HCEC 1CT (cell line): ENCODE data around the gene KCNE4.

ENCODE experiments used
- DNase-seq: peaks from one replicate; pipeline ENCODE4 v3.0.0-alpha.2; 2017

KCNE4 gene

GRCh38 chr2:223041527-223042109 is 10.4 kb upstream of the KCNE4 start:
- peak; percentile 95 for DNase-seq

DNA sequence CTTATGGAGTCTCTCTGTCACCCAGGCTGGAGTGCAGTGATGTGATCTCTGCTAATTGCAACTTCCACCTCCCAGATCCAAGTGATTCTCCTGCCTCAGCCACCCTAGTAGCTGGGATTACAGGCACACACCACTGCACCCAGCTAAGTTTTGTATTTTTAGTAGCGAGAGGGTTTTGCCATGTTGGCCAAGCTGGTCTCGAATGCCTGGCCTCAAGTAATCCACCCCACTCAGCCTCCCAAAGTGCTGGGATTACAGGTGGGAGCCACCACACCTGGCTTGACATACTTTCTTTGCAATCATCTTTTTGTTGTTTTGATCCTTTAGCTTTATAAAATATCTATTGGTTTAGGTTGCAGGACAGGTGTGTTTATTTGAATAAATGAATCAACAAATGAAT is 9.7 kb upstream of the KCNE4 start:
- DNase-seq: no peak

GRCh38 chr2:223042704-223043118 is 9.3 kb upstream of the KCNE4 start:
- DNase-seq: peak; percentile 40

- no peak for DNase-seq
Measured at GRCh38 chr2:223043164-223043941, 8.6 kb upstream of the KCNE4 start.

DNA sequence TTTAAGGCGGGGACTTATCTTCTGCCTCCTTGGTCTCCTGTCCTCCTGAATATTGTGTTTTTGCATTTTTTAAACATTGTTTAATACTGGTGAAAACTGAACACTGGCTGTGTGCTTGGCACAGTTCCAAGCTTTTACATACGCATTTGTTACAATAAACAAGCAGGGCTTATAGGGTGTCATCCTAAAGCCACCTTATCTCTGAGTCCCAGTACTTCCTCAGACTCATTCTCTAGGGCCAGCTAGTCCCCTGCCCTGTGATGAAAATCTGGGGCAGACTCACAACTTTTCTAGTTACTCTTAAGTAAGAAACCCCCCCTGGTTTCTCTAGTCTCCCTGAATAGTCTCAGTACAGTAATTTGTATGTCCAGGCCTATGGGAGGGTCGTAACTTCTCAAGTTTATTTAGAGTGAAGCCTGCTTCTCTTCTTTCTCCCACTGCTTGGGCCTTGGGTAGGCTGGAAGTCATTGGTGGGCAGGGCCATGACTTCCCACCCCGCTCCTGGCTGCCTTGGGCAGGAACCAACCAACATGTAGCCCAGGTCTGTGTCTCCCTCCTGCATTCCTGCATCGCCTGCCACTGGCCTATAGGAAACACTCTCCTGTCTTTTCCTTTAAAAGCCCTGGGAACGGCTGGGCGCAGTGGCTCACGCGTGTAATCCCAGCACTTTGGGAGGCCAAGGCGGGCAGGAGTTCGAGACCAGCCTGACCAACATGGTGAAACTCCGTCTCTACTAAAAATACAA is 7.7 kb upstream of the KCNE4 start:
- DNase-seq: no peak

DNA sequence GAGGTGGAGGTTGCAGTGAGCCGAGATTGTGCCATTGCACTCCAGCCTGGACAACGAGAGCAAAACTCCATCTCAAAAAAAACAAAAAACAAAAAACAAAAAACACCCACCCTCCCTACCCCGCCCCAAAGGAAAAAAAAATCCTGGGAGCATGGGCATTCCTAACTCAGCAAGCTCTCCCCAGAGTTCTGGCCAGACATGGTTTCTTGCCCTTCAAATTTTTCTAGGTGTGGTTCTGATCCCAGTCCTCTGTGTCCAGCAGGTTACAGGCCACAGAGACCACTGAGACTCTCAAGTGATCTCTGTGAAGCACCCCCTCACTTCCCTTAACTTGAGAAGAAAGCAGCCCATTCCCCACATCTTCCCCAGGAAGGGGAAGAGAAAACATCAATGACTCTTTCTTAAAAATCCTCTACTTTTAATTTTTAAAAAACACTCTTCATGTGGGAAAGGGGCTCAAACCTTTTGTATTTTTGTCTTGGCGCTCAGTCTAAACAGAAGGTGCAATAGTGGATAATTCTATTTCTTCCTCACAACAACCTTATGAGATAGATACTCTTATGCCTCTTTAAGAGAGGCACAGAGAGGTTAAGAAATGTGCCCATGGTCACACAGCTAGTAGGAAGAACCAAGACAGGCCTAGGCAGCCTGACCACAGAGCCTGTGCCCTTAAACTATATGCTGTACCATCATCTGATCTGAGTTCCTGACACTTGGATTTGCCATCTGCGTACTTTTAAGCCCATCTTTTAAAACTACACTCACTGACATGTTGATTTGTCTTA is 6.9 kb upstream of the KCNE4 start:
- DNase-seq: no peak

DNA sequence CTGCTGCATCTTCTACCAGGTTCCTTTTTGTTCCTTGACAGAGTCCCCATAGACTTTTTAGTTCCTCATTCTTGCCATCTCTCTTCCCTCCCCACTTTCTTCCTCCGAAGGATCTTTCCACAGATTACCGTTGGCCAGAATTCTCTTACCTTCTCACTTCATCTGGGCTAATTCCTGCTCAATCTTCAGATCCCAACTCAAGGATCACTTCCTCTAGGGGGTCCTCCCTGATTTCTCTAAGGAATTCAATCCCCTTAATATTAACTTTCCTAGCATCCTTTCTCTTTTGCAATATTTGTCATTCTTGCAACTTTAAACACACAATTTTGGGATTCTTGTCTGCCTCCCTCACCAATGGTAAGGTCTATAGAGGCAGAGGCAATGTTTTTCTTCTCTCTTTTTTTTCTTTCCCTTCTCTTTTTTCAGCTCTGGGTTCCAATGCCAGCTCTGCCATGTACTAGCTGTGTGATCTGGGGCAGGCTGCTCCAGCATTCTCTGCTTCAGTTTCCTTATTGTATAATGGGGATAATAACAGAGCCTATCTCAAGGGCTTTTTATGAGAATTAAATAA is 5.4 kb upstream of the KCNE4 start:
- peak; percentile 21 for DNase-seq

DNA sequence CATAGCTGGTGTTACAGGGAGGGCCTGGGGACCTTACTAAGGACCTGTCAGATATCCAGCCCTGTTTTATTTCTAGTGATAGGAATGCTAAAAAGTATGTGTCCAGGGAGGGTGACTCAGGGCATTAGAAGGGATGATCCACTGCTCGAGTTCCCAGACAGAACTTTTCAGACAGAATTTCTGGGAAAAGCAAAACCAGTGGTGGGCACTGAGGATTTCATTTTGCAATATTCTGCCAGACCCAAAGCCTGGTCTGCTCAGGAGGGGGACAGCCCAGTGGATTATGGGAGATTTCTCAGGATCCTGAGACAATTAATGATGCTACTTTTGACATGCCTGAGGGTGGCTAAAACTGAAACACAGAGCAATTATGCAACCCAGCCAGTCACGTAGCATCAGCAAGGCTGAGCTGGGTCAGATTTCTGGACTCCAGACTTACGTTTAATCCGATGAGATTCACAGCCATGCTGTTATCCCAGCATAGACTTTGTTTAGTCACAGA is 4.7 kb upstream of the KCNE4 start:
- DNase-seq: peak; percentile 83

- no peak for DNase-seq
Measured at GRCh38 chr2:223048519-223048918, 3.5 kb upstream of the KCNE4 start.

GRCh38 chr2:223049356-223049755 is 2.6 kb upstream of the KCNE4 start:
- no peak for DNase-seq

GRCh38 chr2:223050188-223050587 is 1.8 kb upstream of the KCNE4 start:
- no peak for DNase-seq

- DNase-seq: no peak
Measured at GRCh38 chr2:223050900-223051504, 988 bp upstream of the KCNE4 start.

DNA sequence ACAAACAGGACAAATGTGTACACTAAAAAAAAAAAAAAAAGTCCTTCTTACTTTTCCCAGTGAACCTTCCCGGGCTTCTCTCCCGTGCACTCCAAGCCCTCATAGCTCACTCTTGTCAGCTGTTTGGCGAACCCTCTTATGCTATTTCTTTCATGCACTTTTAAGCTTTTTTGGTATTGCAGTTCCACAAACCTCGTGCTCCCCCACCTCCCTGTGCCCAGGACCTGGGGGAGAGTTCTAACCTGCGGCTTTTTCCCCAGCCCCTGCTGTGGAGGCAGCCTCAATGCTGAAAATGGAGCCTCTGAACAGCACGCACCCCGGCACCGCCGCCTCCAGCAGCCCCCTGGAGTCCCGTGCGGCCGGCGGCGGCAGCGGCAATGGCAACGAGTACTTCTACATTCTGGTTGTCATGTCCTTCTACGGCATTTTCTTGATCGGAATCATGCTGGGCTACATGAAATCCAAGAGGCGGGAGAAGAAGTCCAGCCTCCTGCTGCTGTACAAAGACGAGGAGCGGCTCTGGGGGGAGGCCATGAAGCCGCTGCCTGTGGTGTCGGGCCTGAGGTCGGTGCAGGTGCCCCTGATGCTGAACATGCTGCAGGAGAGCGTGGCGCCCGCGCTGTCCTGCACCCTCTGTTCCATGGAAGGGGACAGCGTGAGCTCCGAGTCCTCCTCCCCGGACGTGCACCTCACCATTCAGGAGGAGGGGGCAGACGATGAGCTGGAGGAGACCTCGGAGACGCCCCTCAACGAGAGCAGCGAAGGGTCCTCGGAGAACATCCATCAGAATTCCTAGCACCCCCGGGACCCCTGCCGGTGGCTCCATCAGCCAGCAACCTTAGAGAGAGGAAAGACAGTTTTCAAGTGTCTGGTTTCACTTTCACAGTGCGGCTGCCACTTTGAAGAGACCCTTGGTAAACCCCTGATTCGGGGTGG is 826 bp downstream of the KCNE4 start:
- DNase-seq: no peak

DNA sequence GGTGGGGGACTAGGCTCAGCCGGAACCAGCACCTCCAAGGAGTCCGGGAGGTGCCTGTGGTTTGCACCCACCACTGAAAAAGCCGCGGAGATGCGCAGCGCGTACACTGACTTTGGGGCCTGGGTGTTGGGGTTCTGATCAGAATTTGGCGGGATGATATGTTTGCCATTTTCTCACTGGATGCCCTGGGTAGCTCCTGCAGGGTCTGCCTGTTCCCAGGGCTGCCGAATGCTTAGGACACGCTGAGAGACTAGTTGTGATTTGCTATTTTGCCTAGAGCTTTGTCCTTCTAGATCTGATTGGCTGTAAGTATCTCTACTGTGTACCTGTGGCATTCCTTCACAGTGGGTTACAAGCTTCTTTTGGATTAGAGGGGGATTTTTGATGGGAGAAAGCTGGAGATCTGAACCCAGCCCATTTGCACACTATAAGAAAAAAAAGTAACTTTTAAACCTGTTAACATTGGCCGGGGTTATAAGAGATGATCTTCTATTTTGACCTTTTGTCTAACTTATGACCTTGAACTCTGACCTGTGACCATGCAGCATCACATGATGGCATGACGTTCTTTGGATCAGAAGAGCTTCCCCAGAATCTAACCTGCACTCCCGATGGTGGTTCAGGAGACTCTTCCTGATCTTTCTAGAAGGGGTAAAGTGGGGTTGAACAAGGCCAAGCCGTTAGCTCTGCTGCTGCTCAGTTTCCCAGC is 1.6 kb downstream of the KCNE4 start:
- DNase-seq: no peak

GRCh38 chr2:223054193-223054781 is 2.3 kb downstream of the KCNE4 start:
- peak; percentile 30 for DNase-seq

GRCh38 chr2:223055140-223055539 is 3.1 kb downstream of the KCNE4 start:
- no peak for DNase-seq

DNA sequence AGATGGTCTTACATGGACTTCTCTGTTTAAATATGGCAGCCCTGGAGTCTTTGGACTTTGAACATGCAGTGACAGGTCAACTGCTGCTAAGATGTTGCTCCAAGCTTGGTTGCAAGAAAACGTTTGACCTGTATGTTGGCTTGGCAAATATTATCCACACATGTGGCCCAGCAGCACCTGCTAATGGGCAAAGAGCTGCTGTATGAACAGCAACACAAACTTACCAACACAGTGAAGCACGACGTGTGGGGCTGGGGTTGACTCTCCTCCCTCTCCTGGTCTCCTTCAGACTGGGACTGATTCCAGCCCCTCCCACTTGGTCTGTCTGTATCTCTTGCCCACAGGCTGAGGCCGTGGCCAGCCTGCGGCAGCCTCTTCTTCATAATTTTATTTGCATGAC is 3.8 kb downstream of the KCNE4 start:
- DNase-seq: no peak

DNA sequence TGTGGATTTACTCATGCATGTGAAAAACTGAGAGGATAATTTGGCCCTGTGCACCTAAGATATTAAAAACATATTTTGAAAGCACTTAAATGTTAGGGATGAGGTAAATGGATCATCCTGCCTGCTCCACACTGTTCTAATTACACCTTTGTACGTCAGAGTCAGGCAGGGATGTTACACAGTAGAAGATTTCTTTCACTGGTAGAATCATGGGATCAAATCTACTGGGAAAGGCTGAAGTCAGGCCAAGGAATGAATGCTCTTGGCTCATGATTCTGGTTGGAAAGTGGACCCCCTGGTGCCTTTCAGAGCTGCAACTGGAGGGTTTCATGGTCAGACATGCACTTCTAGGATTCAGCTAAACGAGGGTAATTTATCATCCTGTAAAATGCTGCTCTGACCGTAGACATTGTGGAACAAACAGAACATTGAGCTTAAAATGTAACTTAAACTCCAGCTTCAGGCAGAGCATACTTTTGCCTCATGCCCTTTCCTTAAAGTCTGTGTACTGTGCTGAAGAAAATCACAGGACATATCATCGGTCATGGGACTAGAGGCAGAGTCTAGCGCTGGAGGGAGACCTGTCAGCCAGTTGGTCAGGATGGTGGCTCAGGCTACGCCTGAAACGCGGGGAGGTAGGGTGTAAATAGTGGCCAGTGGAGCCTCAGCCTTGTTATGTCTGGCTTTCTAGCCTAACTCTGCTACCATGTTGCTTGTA is 4.9 kb downstream of the KCNE4 start:
- no peak for DNase-seq

DNA sequence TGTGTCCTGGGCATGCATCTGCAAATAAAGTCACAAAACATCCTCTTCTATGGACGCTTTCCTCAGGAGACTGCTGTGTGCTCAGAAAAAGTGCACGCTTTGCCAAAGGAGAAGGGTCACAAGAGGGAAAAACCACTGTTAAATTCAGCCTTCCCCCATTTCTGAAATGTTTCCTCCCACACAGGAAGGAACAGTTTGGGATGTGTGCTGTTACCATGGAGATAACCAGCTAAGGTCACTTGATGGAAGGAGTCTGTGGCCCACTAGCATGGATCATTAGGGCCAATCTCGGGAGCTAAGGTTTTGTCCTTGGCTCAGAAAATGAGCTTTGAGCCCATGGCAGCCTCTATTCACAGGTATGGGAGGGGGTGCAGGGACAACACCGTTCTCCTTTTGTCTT is 5.6 kb downstream of the KCNE4 start:
- DNase-seq: no peak
